Measurements from ENCODE around the gene PKNOX2. TPM values are rescaled to one million over a fixed set of nuclear protein-coding genes. Genes with fewer than 3 reads are reported as not detected.

PKNOX2 gene
- total RNA-seq, 1 donor from 2014 or later = 8.7 TPM

GRCh38 chr11:125425601-125426000 lies 261.1 kb downstream of the PKNOX2 start:
- H3K4me1 Mint-ChIP-seq (ENCODE audit: low read depth, unreplicated experiment) = peaks cover 6% of the 10 kb centered on the region
- TF ChIP-seq, protein P1, sequence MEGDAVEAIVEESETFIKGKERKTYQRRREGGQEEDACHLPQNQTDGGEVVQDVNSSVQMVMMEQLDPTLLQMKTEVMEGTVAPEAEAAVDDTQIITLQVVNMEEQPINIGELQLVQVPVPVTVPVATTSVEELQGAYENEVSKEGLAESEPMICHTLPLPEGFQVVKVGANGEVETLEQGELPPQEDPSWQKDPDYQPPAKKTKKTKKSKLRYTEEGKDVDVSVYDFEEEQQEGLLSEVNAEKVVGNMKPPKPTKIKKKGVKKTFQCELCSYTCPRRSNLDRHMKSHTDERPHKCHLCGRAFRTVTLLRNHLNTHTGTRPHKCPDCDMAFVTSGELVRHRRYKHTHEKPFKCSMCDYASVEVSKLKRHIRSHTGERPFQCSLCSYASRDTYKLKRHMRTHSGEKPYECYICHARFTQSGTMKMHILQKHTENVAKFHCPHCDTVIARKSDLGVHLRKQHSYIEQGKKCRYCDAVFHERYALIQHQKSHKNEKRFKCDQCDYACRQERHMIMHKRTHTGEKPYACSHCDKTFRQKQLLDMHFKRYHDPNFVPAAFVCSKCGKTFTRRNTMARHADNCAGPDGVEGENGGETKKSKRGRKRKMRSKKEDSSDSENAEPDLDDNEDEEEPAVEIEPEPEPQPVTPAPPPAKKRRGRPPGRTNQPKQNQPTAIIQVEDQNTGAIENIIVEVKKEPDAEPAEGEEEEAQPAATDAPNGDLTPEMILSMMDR (IDR thresholded peaks at IDR 0.05; ENCODE audit: partially characterized antibody, unreplicated experiment) = no peak
- H3K27ac Mint-ChIP-seq (ENCODE audit: unreplicated experiment) = no peak overlapping the region
- H3K9me3 Mint-ChIP-seq (ENCODE audit: unreplicated experiment) = peaks cover 2% of the 10 kb centered on the region
- no peaks in the 10 kb centered on the region for H3K36me3 Mint-ChIP-seq (ENCODE audit: unreplicated experiment)
- no peak for DNase-seq
- H3K27me3 Mint-ChIP-seq (ENCODE audit: unreplicated experiment) = peaks cover 3% of the 10 kb centered on the region
- no peak overlapping the region for H3K4me3 Mint-ChIP-seq (ENCODE audit: unreplicated experiment)

DNA sequence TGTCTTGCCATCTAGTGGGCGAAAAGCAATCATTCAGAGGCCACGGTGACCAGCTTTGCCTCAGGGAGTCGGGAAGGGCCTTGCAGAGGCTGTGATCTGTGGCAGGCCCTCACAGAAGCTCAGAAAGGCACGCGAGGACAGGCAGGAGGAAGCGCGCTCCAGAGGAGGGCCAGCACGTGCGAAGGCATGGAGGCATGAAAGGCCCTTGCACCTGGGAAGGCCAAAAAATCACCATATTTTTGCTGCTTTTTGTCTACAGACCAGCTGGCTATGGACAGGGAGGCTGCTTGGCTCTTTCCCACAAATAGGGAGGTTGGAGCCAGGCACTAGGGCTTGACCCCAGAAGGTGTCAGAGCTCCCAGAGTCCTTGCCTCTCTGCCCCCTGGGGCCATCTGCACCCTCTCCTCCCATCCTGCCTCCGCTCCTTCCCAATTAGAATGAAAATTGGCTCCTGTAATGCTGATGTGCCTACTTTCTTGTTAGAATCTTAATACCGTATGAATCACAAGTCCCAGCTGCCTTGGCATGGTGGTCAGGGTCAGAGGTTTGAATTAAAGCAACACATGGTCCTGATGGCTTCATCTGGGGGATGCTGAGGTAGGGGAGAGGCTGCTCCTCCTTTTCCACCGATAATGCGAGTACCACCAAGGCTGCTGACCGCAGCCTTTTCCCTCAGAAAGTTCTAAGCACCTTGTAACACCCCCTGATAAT lies 262.4 kb downstream of the PKNOX2 start:
- TF ChIP-seq, protein P1 (IDR thresholded peaks at IDR 0.05; ENCODE audit: partially characterized antibody, unreplicated experiment) = no peak
- no peak overlapping the region for H3K4me3 Mint-ChIP-seq (ENCODE audit: unreplicated experiment)
- peaks cover 5% of the 10 kb centered on the region for H3K27me3 Mint-ChIP-seq (ENCODE audit: unreplicated experiment)
- peaks cover 6% of the 10 kb centered on the region for H3K4me1 Mint-ChIP-seq (ENCODE audit: low read depth, unreplicated experiment)
- DNase-seq = no peak
- H3K36me3 Mint-ChIP-seq (ENCODE audit: unreplicated experiment) = no peaks in the 10 kb centered on the region
- H3K9me3 Mint-ChIP-seq (ENCODE audit: unreplicated experiment) = peaks cover 2% of the 10 kb centered on the region
- H3K27ac Mint-ChIP-seq (ENCODE audit: unreplicated experiment) = no peak overlapping the region

GRCh38 chr11:125428486-125429173 lies 264.1 kb downstream of the PKNOX2 start:
- no peak for DNase-seq
- H3K27ac Mint-ChIP-seq (ENCODE audit: unreplicated experiment) = no peak overlapping the region
- H3K27me3 Mint-ChIP-seq (ENCODE audit: unreplicated experiment) = peaks cover 5% of the 10 kb centered on the region
- H3K36me3 Mint-ChIP-seq (ENCODE audit: unreplicated experiment) = no peaks in the 10 kb centered on the region
- peaks cover 4% of the 10 kb centered on the region for H3K9me3 Mint-ChIP-seq (ENCODE audit: unreplicated experiment)
- TF ChIP-seq, protein P1 (IDR thresholded peaks at IDR 0.05; ENCODE audit: partially characterized antibody, unreplicated experiment) = no peak
- peaks cover 1% of the 10 kb centered on the region for H3K4me1 Mint-ChIP-seq (ENCODE audit: low read depth, unreplicated experiment)
- H3K4me3 Mint-ChIP-seq (ENCODE audit: unreplicated experiment) = no peak overlapping the region

DNA sequence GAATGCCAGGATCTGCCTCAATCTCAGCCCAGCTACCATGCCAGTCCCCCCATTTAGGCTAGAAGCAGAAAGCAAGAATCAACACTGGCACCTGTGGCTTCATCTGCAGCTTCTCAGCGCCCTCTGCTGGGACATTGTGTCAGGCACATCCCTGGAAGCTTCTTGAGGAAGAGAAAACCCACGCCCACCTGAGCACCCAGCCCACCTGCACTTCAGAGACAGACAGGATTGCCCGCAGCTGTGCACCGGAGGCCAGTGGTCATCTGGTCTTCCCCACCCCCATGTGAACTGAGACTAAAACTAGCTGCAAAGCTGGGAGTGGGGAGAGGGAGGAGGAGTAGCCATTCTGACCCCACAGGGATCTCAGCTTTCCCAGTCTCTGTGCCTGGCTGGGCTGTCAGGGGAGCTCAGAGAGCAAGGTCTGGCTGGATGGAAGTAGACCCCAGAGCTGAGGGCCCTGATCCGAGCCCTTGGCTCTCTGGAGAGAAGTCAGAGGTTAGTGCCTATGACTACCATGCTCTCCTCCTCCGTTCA lies 264.7 kb downstream of the PKNOX2 start:
- TF ChIP-seq, protein P1 (IDR thresholded peaks at IDR 0.05; ENCODE audit: partially characterized antibody, unreplicated experiment) = peak; percentile 46
- peaks cover 4% of the 10 kb centered on the region for H3K9me3 Mint-ChIP-seq (ENCODE audit: unreplicated experiment)
- peak; percentile 84 for DNase-seq
- no peak overlapping the region for H3K27ac Mint-ChIP-seq (ENCODE audit: unreplicated experiment)
- H3K4me3 Mint-ChIP-seq (ENCODE audit: unreplicated experiment) = no peak overlapping the region
- H3K36me3 Mint-ChIP-seq (ENCODE audit: unreplicated experiment) = no peaks in the 10 kb centered on the region
- H3K4me1 Mint-ChIP-seq (ENCODE audit: low read depth, unreplicated experiment) = peaks cover 1% of the 10 kb centered on the region
- H3K27me3 Mint-ChIP-seq (ENCODE audit: unreplicated experiment) = peaks cover 5% of the 10 kb centered on the region

All from glutamatergic neuron (in vitro differentiated cells).